Thymus (tissue), 11 donors: ENCODE measurements around the gene CXCR4. TPM values are rescaled to one million over a fixed set of nuclear protein-coding genes. Genes with fewer than 3 reads are reported as not detected.

Experiments
- DNase-seq, 9 donors: peaks; one replicate each; pipeline ENCODE4 v3.0.0-alpha.2; 2013; ENCODE audit warnings: low spot score in 9 of 9, low read depth in 6 of 9, missing footprints in 1 of 9
- H3K27ac ChIP-seq, 2 donors: one replicate each; pipeline ENCODE4 v1.5.1; 2013; ENCODE audit warnings: control low read depth in 1 of 2, low read depth in 1 of 2, low read length in 1 of 2, mild to moderate bottlenecking in 1 of 2, moderate library complexity in 1 of 2
- H3K27me3 ChIP-seq, 2 donors: one replicate each; pipeline ENCODE4 v1.5.1; 2013; ENCODE audit warnings: low read length in 1 of 2; ENCODE audit not compliant: control insufficient read depth in 2 of 2, insufficient read depth in 1 of 2
- H3K36me3 ChIP-seq, 2 donors: one replicate each; pipeline ENCODE4 v1.5.1; 2013; ENCODE audit warnings: low read length in 1 of 2, mild to moderate bottlenecking in 1 of 2, moderate library complexity in 1 of 2; ENCODE audit not compliant: control insufficient read depth in 2 of 2, insufficient read depth in 2 of 2
- H3K4me1 ChIP-seq, 2 donors: one replicate each; pipeline ENCODE4 v1.5.1; 2013; ENCODE audit warnings: low read length in 2 of 2; ENCODE audit not compliant: control insufficient read depth in 2 of 2, insufficient read depth in 2 of 2
- H3K4me3 ChIP-seq, 2 donors: one replicate each; pipeline ENCODE4 v1.5.1; 2013; ENCODE audit warnings: low read length in 2 of 2, control low read depth in 1 of 2, mild to moderate bottlenecking in 1 of 2
- H3K9me3 ChIP-seq, 2 donors: one replicate each; pipeline ENCODE4 v1.5.1; 2013; ENCODE audit warnings: low read length in 1 of 2, mild to moderate bottlenecking in 1 of 2; ENCODE audit not compliant: control insufficient read depth in 2 of 2, insufficient read depth in 1 of 2
- WGBS: extraction: QIAGEN DNeasy Blood & Tissue Kit; methylation state at CpG from one replicate; pipeline ENCODE4 v1.1.7; 2013; 5-methylcytosine and 5-hydroxymethylcytosine counted together
- polyA plus RNA-seq: library from polyadenylated mRNA; stranded (reverse); fragments of 200-250 nt; gene quantifications from one replicate; pipeline ENCODE4 v1.2.3, GENCODE V29; 2013
- total RNA-seq: library from RNA; stranded (reverse); fragments of 120-200 nt; gene quantifications from one replicate; pipeline ENCODE4 v1.2.4, GENCODE V29; 2013
- donor health status: healthy.

The CXCR4 gene
- total and polyA plus RNA-seq, 2 donors = 198 to 942 TPM

GRCh38 chr2:136067897-136068580 is 49.9 kb downstream of the CXCR4 start:
- no peak for DNase-seq
- Histone ChIP-seq H3K27me3 (no peaks in the 10 kb centered on the region), H3K4me1 (peaks cover 6 to 13% of the 10 kb centered on the region in 2 donors), H3K9me3 (peaks cover 0 to 15% of the 10 kb centered on the region in 2 donors), H3K4me3 (no peak overlapping the region), H3K36me3 (no peaks in the 10 kb centered on the region), H3K27ac (no peak overlapping the region)
- 94% methylated on average over 11 of the region's 11 CpGs for WGBS

- peaks cover 6 to 13% of the 10 kb centered on the region in 2 donors for H3K4me1 ChIP-seq
- no peaks in the 10 kb centered on the region for H3K36me3 ChIP-seq
- DNase-seq = no peak
- H3K27me3 ChIP-seq = no peaks in the 10 kb centered on the region
- no peak overlapping the region for H3K27ac ChIP-seq
- H3K9me3 ChIP-seq = peaks cover 0 to 9% of the 10 kb centered on the region in 2 donors
- 95% methylated on average over 10 of the region's 10 CpGs for WGBS
- no peak overlapping the region for H3K4me3 ChIP-seq
Observed at GRCh38 chr2:136067459-136067858, 50.5 kb downstream of the CXCR4 start.

DNA sequence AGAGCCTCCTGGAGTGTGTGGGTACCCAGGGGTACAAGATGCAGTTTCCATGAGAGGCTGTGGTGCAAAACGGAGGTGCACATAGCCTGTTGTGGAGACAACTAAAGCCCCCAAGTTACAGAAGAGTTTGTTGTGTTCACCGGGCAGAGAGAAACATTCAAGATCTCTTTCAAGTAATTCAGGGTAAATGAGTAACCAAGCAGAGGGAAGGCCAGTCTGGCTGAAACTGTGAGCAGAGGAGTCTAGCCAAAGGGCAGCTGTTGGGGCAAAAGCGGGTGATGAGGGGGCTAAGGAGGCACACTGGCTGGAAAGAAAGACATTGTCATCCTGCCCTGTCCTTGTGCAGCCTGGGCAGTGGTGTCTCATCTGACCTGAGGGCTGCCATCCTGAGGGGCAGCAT is 52.0 kb downstream of the CXCR4 start:
- 99% methylated on average over 3 of the region's 3 CpGs for WGBS
- no peak for DNase-seq
- Histone ChIP-seq H3K36me3 (no peaks in the 10 kb centered on the region), H3K27me3 (no peaks in the 10 kb centered on the region), H3K4me1 (peaks cover 6 to 13% of the 10 kb centered on the region in 2 donors), H3K27ac (no peak overlapping the region), H3K9me3 (no peaks in the 10 kb centered on the region), H3K4me3 (no peak overlapping the region)

GRCh38 chr2:136065384-136065783 is 52.6 kb downstream of the CXCR4 start:
- Histone ChIP-seq H3K4me3 (no peak overlapping the region), H3K36me3 (no peaks in the 10 kb centered on the region), H3K27me3 (no peaks in the 10 kb centered on the region), H3K27ac (no peak overlapping the region), H3K9me3 (no peaks in the 10 kb centered on the region), H3K4me1 (peaks cover 6 to 13% of the 10 kb centered on the region in 2 donors)
- 10% methylated on average over 2 of the region's 2 CpGs for WGBS
- DNase-seq = no peak

Other genes with a start within 250 kb of the CXCR4 start
- 52.4 TPM for gene MCM6, start 241.7 kb downstream of the CXCR4 start, total RNA-seq
- 19.5 TPM for gene MCM6, start 241.7 kb downstream of the CXCR4 start, polyA plus RNA-seq
- 118 TPM for gene DARS1, start 132.5 kb downstream of the CXCR4 start, total RNA-seq
- 119 TPM for gene DARS1, start 132.5 kb downstream of the CXCR4 start, polyA plus RNA-seq